ENCODE data around the gene NTRK2.

NTRK2 gene

DNA sequence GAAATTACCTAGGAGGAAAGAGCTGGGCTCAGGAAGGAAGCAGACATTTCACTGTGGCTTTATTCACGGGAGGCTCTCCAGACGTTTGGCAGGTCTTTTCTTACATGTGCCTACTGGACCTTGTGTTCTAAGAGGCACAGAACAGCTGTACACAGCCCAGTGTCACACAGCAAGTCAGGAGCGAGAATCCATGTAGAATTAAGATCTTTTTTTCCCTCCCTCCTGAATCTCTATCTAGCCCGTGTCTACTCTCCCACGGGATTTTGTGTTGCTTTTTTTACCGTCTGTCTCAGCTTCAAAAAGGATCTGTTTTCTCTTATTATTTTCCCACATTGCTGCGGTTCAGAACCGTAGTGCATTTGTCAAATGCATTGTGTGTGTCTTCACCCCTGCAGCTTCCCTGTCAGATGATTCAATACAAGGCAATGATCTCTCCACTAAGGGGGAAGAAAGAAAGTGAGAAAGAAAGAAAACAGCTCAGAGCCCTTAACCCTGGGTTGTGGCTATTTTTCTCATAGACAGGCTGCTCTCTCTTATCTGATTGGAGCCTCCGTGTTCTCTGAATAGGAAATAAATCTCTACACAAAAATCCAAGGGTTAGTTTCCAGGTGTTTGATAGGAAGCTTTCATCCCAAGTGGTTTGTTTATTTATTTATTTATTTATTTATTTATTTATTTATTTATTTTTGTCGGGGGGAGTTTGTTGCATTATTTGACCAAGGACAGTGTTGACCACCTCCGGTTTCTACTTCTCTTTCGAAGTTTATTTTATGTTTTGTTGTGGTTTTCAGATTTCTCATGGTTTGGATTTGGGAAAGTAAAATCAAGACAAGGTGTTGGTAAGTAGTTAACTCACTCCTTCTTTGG is 191.0 kb downstream of the NTRK2 start:
- Histone ChIP-seq H3K4me1 (ENCODE audit: control insufficient read depth, insufficient read depth, low read length) (no peaks in the 10 kb centered on the region), H3K4me2 (ENCODE audit: low read length) (no peak overlapping the region), H3K9ac (ENCODE audit: low read depth, low read length) (no peak overlapping the region), H3K36me3 (ENCODE audit: insufficient read depth, low read length) (no peaks in the 10 kb centered on the region), H3K27me3 (ENCODE audit: control insufficient read depth, insufficient read depth, low read length) (no peaks in the 10 kb centered on the region), H3K9me3 (replicated peaks; ENCODE audit: low read length) (no peaks in the 10 kb centered on the region), H3K4me3 (ENCODE audit: low read length) (no peak overlapping the region)

GRCh38 chr9:84861455-84861854 is 191.9 kb downstream of the NTRK2 start:
- Histone ChIP-seq H3K9me3 (replicated peaks; ENCODE audit: low read length) (no peaks in the 10 kb centered on the region), H3K4me1 (ENCODE audit: control insufficient read depth, insufficient read depth, low read length) (no peaks in the 10 kb centered on the region), H3K4me3 (ENCODE audit: low read length) (no peak overlapping the region), H3K36me3 (ENCODE audit: insufficient read depth, low read length) (no peaks in the 10 kb centered on the region), H3K4me2 (ENCODE audit: low read length) (no peak overlapping the region), H3K27me3 (ENCODE audit: control insufficient read depth, insufficient read depth, low read length) (no peaks in the 10 kb centered on the region), H3K9ac (ENCODE audit: low read depth, low read length) (no peak overlapping the region)

DNA sequence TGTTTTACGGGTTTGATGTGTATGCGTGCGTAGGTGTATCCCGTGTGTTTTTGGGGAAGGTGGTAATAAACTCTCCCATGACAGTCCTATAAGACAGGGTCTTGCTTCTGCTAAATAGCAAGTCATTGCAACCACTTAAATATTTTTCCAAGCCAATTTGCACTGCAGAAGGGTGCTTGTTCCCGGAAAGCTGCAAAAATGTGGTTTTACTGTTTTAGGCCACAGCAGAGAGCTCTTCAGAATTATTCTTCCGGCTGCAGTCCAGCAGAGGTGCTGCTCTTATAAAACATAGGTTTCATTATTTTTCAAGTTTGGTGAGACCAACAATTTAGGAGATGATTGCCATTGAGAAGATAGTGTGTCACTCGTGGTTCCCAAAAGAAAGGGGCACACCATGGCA is 192.8 kb downstream of the NTRK2 start:
- Histone ChIP-seq H3K36me3 (ENCODE audit: insufficient read depth, low read length) (no peaks in the 10 kb centered on the region), H3K9ac (ENCODE audit: low read depth, low read length) (no peak overlapping the region), H3K27me3 (ENCODE audit: control insufficient read depth, insufficient read depth, low read length) (no peaks in the 10 kb centered on the region), H3K4me2 (ENCODE audit: low read length) (no peak overlapping the region), H3K4me1 (ENCODE audit: control insufficient read depth, insufficient read depth, low read length) (no peaks in the 10 kb centered on the region), H3K4me3 (ENCODE audit: low read length) (no peak overlapping the region), H3K9me3 (replicated peaks; ENCODE audit: low read length) (no peaks in the 10 kb centered on the region)

DNA sequence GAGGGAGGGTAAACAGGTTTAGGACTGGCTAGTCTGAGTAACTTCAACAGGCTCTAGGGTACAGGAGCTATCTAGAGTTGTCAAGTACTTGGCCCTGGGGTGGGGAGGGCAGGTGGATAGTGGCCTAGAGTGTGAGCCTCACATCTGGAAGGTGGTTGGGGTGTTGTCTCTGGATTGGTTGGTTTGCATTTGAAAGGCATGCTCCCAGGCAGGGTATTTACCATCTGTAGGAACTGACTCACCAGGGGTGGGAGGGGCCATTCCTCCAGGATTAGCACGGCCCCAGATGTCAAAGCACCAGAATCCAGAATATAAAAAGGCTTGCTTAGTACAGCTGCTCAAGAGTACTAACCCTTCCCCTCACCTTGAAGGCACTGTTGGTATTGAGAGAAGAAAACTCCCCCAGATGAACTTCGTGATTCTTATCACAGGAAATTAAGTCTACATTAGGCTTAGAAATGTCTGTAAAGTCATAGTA is 193.3 kb downstream of the NTRK2 start:
- Histone ChIP-seq H3K9me3 (replicated peaks; ENCODE audit: low read length) (no peaks in the 10 kb centered on the region), H3K4me3 (ENCODE audit: low read length) (no peak overlapping the region), H3K4me1 (ENCODE audit: control insufficient read depth, insufficient read depth, low read length) (no peaks in the 10 kb centered on the region), H3K36me3 (ENCODE audit: insufficient read depth, low read length) (no peaks in the 10 kb centered on the region), H3K27me3 (ENCODE audit: control insufficient read depth, insufficient read depth, low read length) (no peaks in the 10 kb centered on the region), H3K9ac (ENCODE audit: low read depth, low read length) (no peak overlapping the region), H3K4me2 (ENCODE audit: low read length) (no peak overlapping the region)

DNA sequence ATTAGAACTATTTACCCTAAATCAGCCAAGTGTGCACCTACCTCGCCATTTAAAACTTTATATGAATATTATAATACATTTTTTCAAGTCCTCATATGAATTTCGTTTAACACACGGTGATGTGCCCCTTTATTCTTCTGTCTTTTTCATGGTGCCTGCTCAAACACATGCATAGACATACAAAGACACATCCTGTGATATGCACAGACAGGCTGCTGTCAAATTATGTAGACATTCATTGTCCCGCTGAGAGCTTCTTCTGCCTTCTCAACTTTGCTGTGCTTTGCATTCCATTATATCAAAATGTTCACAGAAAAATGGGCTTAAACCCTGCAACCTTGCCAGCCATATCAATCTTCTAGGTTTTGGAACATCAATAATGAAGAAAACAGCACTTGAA is 193.8 kb downstream of the NTRK2 start:
- H3K9me3 ChIP-seq (replicated peaks; ENCODE audit: low read length) = no peaks in the 10 kb centered on the region
- H3K36me3 ChIP-seq (ENCODE audit: insufficient read depth, low read length) = no peaks in the 10 kb centered on the region
- no peaks in the 10 kb centered on the region for H3K27me3 ChIP-seq (ENCODE audit: control insufficient read depth, insufficient read depth, low read length)
- H3K4me1 ChIP-seq (ENCODE audit: control insufficient read depth, insufficient read depth, low read length) = no peaks in the 10 kb centered on the region
- H3K9ac ChIP-seq (ENCODE audit: low read depth, low read length) = no peak overlapping the region
- no peak overlapping the region for H3K4me2 ChIP-seq (ENCODE audit: low read length)
- H3K4me3 ChIP-seq (ENCODE audit: low read length) = no peak overlapping the region

- H3K36me3 ChIP-seq (ENCODE audit: insufficient read depth, low read length) = no peaks in the 10 kb centered on the region
- no peak overlapping the region for H3K4me3 ChIP-seq (ENCODE audit: low read length)
- no peaks in the 10 kb centered on the region for H3K9me3 ChIP-seq (replicated peaks; ENCODE audit: low read length)
- H3K4me1 ChIP-seq (ENCODE audit: control insufficient read depth, insufficient read depth, low read length) = no peaks in the 10 kb centered on the region
- no peaks in the 10 kb centered on the region for H3K27me3 ChIP-seq (ENCODE audit: control insufficient read depth, insufficient read depth, low read length)
- H3K9ac ChIP-seq (ENCODE audit: low read depth, low read length) = no peak overlapping the region
- H3K4me2 ChIP-seq (ENCODE audit: low read length) = no peak overlapping the region
Measured at GRCh38 chr9:84866396-84867175, 197.1 kb downstream of the NTRK2 start.

DNA sequence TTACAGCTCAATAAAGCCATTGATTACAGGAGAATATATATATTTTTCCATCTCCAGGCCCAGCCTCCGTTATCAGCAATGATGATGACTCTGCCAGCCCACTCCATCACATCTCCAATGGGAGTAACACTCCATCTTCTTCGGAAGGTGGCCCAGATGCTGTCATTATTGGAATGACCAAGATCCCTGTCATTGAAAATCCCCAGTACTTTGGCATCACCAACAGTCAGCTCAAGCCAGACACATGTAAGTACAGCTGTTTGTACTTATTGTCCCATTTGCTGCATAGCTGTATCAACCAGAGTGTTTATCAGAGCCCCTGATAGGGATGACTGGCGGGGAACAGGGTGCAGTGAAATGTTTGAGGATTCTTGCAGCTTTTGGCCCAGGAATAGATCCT is 197.7 kb downstream of the NTRK2 start:
- Histone ChIP-seq H3K4me1 (ENCODE audit: control insufficient read depth, insufficient read depth, low read length) (no peaks in the 10 kb centered on the region), H3K27me3 (ENCODE audit: control insufficient read depth, insufficient read depth, low read length) (no peaks in the 10 kb centered on the region), H3K36me3 (ENCODE audit: insufficient read depth, low read length) (no peaks in the 10 kb centered on the region), H3K4me3 (ENCODE audit: low read length) (no peak overlapping the region), H3K4me2 (ENCODE audit: low read length) (no peak overlapping the region), H3K9me3 (replicated peaks; ENCODE audit: low read length) (no peaks in the 10 kb centered on the region), H3K9ac (ENCODE audit: low read depth, low read length) (no peak overlapping the region)

DNA sequence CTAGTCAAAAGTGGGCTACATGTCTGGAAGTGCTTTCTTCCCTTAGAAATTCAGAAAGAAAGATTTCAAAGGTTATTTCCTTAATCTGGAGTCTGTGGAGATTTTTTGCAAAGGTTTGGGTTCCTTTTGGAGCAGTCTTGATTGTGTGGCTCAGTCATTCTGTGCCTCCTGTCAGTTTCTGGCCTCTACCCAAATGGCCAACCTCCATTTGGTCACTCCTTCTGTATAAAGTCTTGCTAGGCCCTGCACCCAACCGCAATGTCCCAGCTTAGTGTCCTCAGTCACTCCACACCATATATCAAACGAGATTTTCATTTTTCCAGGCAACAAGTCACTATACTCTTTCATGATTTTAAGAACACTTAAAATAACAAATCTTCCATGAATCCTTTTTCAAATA is 199.6 kb downstream of the NTRK2 start:
- no peak overlapping the region for H3K9ac ChIP-seq (ENCODE audit: low read depth, low read length)

DNA sequence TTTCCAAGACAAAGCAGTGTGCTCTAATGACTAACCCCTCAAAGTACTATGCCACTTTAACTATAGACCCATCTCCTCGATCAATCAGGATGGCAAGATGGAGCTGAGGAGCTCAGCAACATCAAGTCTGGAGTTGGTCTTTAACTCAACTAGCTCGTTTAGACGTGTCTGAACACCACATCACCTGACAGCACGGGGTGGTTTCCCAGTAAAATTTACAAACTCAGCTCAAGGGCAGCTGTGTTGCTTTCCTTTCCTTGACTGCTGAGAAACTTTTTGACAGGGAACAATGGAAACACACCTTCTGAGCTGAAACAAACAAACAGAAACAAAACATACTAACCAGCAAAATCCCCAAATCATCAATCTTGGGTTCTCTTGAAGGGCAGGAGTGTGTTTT is 202.5 kb downstream of the NTRK2 start:
- no peak overlapping the region for H3K9ac ChIP-seq (ENCODE audit: low read depth, low read length)
- no peaks in the 10 kb centered on the region for H3K9me3 ChIP-seq (replicated peaks; ENCODE audit: low read length)
- H3K36me3 ChIP-seq (ENCODE audit: insufficient read depth, low read length) = no peaks in the 10 kb centered on the region
- H3K4me3 ChIP-seq (ENCODE audit: low read length) = no peak overlapping the region
- no peaks in the 10 kb centered on the region for H3K27me3 ChIP-seq (ENCODE audit: control insufficient read depth, insufficient read depth, low read length)
- H3K4me1 ChIP-seq (ENCODE audit: control insufficient read depth, insufficient read depth, low read length) = no peaks in the 10 kb centered on the region
- no peak overlapping the region for H3K4me2 ChIP-seq (ENCODE audit: low read length)

More for the DNA sequence above, 199.6 kb downstream of the NTRK2 start:
- no peaks in the 10 kb centered on the region for H3K9me3 ChIP-seq (replicated peaks; ENCODE audit: low read length)
- no peak overlapping the region for H3K4me2 ChIP-seq (ENCODE audit: low read length)
- H3K36me3 ChIP-seq (ENCODE audit: insufficient read depth, low read length) = no peaks in the 10 kb centered on the region
- no peaks in the 10 kb centered on the region for H3K4me1 ChIP-seq (ENCODE audit: control insufficient read depth, insufficient read depth, low read length)
- H3K27me3 ChIP-seq (ENCODE audit: control insufficient read depth, insufficient read depth, low read length) = no peaks in the 10 kb centered on the region
- no peak overlapping the region for H3K4me3 ChIP-seq (ENCODE audit: low read length)

GRCh38 chr9:84874022-84874421 is 204.5 kb downstream of the NTRK2 start:
- H3K36me3 ChIP-seq (ENCODE audit: insufficient read depth, low read length) = no peaks in the 10 kb centered on the region
- no peak overlapping the region for H3K9ac ChIP-seq (ENCODE audit: low read depth, low read length)
- H3K4me3 ChIP-seq (ENCODE audit: low read length) = no peak overlapping the region
- H3K4me2 ChIP-seq (ENCODE audit: low read length) = no peak overlapping the region
- H3K27me3 ChIP-seq (ENCODE audit: control insufficient read depth, insufficient read depth, low read length) = no peaks in the 10 kb centered on the region
- no peaks in the 10 kb centered on the region for H3K4me1 ChIP-seq (ENCODE audit: control insufficient read depth, insufficient read depth, low read length)
- H3K9me3 ChIP-seq (replicated peaks; ENCODE audit: low read length) = no peaks in the 10 kb centered on the region

DNA sequence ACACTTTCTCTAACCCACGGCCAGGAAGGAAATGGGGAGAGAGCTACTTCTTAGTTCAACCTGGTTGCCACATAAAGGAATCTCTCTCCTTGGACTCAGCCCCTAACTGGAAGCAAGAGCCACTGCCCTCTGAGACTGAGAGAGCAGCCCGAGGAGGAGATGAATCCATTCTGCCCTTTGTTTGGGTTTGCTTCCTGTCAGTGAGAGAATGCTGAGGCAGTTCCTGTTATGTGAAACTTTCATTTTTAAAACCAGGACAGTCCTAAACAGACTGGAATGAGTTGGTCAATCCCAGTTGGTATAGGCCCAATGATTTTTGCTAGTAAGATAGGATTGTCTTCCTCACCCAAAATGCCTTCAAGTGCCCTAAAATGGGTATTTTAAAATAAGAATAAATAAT is 205.1 kb downstream of the NTRK2 start:
- H3K9me3 ChIP-seq (replicated peaks; ENCODE audit: low read length) = no peaks in the 10 kb centered on the region
- H3K4me3 ChIP-seq (ENCODE audit: low read length) = no peak overlapping the region
- no peak overlapping the region for H3K4me2 ChIP-seq (ENCODE audit: low read length)
- H3K4me1 ChIP-seq (ENCODE audit: control insufficient read depth, insufficient read depth, low read length) = no peaks in the 10 kb centered on the region
- H3K27me3 ChIP-seq (ENCODE audit: control insufficient read depth, insufficient read depth, low read length) = no peaks in the 10 kb centered on the region
- H3K9ac ChIP-seq (ENCODE audit: low read depth, low read length) = no peak overlapping the region
- no peaks in the 10 kb centered on the region for H3K36me3 ChIP-seq (ENCODE audit: insufficient read depth, low read length)

All from skeletal muscle satellite cell (primary cell).